HFF-Myc (cell line): ENCODE measurements around the gene LRMDA.
A peak's percentile ranks its signal among the peaks of the same experiment; 100 is the strongest.

Experiments
- DNase-seq: peaks from one replicate; pipeline ENCODE4 v3.0.0-alpha.2; 2011; ENCODE audit warnings: low read depth; ENCODE audit errors: extremely low read depth
- H3K4me3 ChIP-seq: replicated peaks from 2 replicates; pipeline ENCODE4 v1.5.1; 2011; ENCODE audit warnings: low read depth, mild to moderate bottlenecking, control low read depth, low read length
- CTCF ChIP-seq: IDR thresholded peaks from 2 replicates; pipeline ENCODE4 v1.5.1; 2012; ENCODE audit warnings: mild to moderate bottlenecking, low read depth, low read length, control low read depth; ENCODE audit errors: missing control alignments

Gene LRMDA

GRCh38 chr10:76302961-76303630 is 871.7 kb downstream of the LRMDA start:
- no peak for DNase-seq
- no peak for TF ChIP-seq CTCF
- H3K4me3 ChIP-seq, result no peak overlapping the region

GRCh38 chr10:76303682-76304316 is 872.4 kb downstream of the LRMDA start:
- peak; percentile 44 for TF ChIP-seq CTCF
- peak; percentile 45 for DNase-seq

GRCh38 chr10:76305930-76306615 is 874.6 kb downstream of the LRMDA start:
- no peak for TF ChIP-seq CTCF

More at GRCh38 chr10:76303682-76304316, 872.4 kb downstream of the LRMDA start:
- no peak overlapping the region for H3K4me3 ChIP-seq

GRCh38 chr10:76306856-76307255 is 875.4 kb downstream of the LRMDA start:
- no peak overlapping the region for H3K4me3 ChIP-seq
- no peak for DNase-seq
- TF ChIP-seq CTCF, result no peak

More at GRCh38 chr10:76305930-76306615, 874.6 kb downstream of the LRMDA start:
- no peak for DNase-seq
- H3K4me3 ChIP-seq, result no peak overlapping the region

- H3K4me3 ChIP-seq, result no peak overlapping the region
- no peak for DNase-seq
- no peak for TF ChIP-seq CTCF
Observed at GRCh38 chr10:76309070-76309469, 877.6 kb downstream of the LRMDA start.

- no peak for DNase-seq
- H3K4me3 ChIP-seq, result no peak overlapping the region
- no peak for TF ChIP-seq CTCF
Observed at GRCh38 chr10:76309741-76310587, 878.5 kb downstream of the LRMDA start.
